Small intestine (tissue), 7 donors: ENCODE results near the gene GRB10. TPM values are rescaled to one million over a fixed set of nuclear protein-coding genes. Genes with fewer than 3 reads are reported as not detected.
A peak's percentile ranks its signal among the peaks of the same experiment; 100 is the strongest.
"Not testable (repeated sequence)": the region's sequence is repeated elsewhere in the genome, so short reads cannot be mapped to it uniquely, and the experiment has no call there.

Source experiments
- DNase-seq, 2 donors: peaks; one replicate each; pipeline versions ENCODE4 v3.0.0 to v3.0.0-alpha.2; 2013
- FAIRE-seq: peaks from 2 replicates; lab custom pipeline; 2012; peaks lifted over from hg19 to GRCh38; lab: Jason Lieb, UNC
- H3K27ac ChIP-seq, 3 donors: one replicate each; pipeline ENCODE4 v1.5.1; 2013; ENCODE audit warnings: low read length in 2 of 3, mild to moderate bottlenecking in 2 of 3, control low read depth in 1 of 3, inconsistent platforms in 1 of 3, low read depth in 1 of 3, moderate library complexity in 1 of 3
- H3K27me3 ChIP-seq, 3 donors: one replicate each; pipeline ENCODE4 v1.6.1; 2013; ENCODE audit warnings: low read length in 3 of 3, inconsistent platforms in 1 of 3; ENCODE audit not compliant: control insufficient read depth in 3 of 3, insufficient read depth in 3 of 3
- H3K36me3 ChIP-seq, 3 donors: one replicate each; pipeline ENCODE4 v1.6.1; 2013; ENCODE audit warnings: low read length in 3 of 3, inconsistent platforms in 1 of 3, low read depth in 1 of 3, mild to moderate bottlenecking in 1 of 3, moderate library complexity in 1 of 3; ENCODE audit not compliant: control insufficient read depth in 3 of 3, insufficient read depth in 2 of 3
- H3K4me1 ChIP-seq, 3 donors: one replicate each; pipeline ENCODE4 v1.6.1; 2013; ENCODE audit warnings: low read length in 2 of 3, inconsistent platforms in 1 of 3, low read depth in 1 of 3, mild to moderate bottlenecking in 1 of 3, moderate library complexity in 1 of 3; ENCODE audit not compliant: control insufficient read depth in 3 of 3, insufficient read depth in 2 of 3
- H3K4me3 ChIP-seq, 3 donors: one replicate each; pipeline ENCODE4 v1.5.1; 2013; ENCODE audit warnings: low read length in 3 of 3, control low read depth in 1 of 3, inconsistent platforms in 1 of 3, low read depth in 1 of 3, mild to moderate bottlenecking in 1 of 3, moderate library complexity in 1 of 3
- H3K9me3 ChIP-seq, 2 donors: one replicate each; pipeline ENCODE4 v1.6.1; 2013; ENCODE audit warnings: low read depth in 1 of 2, low read length in 1 of 2; ENCODE audit not compliant: control insufficient read depth in 2 of 2, insufficient read depth in 1 of 2
- WGBS, 3 donors: extraction: QIAGEN DNeasy Blood & Tissue Kit; methylation state at CpG; one replicate each; pipeline ENCODE4 v1.1.7; 2013; 5-methylcytosine and 5-hydroxymethylcytosine counted together
- polyA plus RNA-seq, 4 donors: library from polyadenylated mRNA; stranded (reverse) in 3 of 4; unstranded in 1 of 4; fragments of 200-250 nt in 3 of 4; fragments of 120-200 nt in 1 of 4; gene quantifications; one replicate each; pipeline versions ENCODE4 v1.2.1 to v1.2.3, GENCODE V29; 2013
- donor health status: healthy with polysubstance abuse.
- donor health status: control.
- donor health status: control.
- donor health status: Bipolar disorder and iron deficiency.
- donor health status: healthy.

The GRB10 gene
- polyA plus RNA-seq, 4 donors, result 14.5 to 33.8 (median 22.1) TPM

- FAIRE-seq, DNase-seq, H3K36me3 ChIP-seq, H3K27me3 ChIP-seq, H3K4me3 ChIP-seq, H3K27ac ChIP-seq: not testable (repeated sequence)
- Histone ChIP-seq H3K4me1 (peaks cover 0 to 12% (median 3%) of the 10 kb centered on the region in 3 donors), H3K9me3 (peaks cover 0 to 31% of the 10 kb centered on the region in 2 donors)
- 89 to 96% (median 93%) methylated on average over 4 of the region's 4 CpGs for WGBS, 3 donors
Observed at GRCh38 chr7:50582271-50582670, 200.4 kb downstream of the GRB10 start.

GRCh38 chr7:50580666-50581065, 202.0 kb downstream of the GRB10 start:
- FAIRE-seq, H3K27me3 ChIP-seq, DNase-seq, H3K36me3 ChIP-seq, H3K4me3 ChIP-seq: not testable (repeated sequence)
- WGBS, 3 donors, result 85 to 91% (median 86%) methylated on average over 2 of the region's 2 CpGs
- H3K27ac ChIP-seq, result peak overlapping the region in 1 of 3 donors; percentile 48
- peaks cover 0 to 13% (median 4%) of the 10 kb centered on the region in 3 donors for H3K4me1 ChIP-seq
- peaks cover 0 to 29% of the 10 kb centered on the region in 2 donors for H3K9me3 ChIP-seq

- Histone ChIP-seq H3K9me3 (peaks cover 0 to 28% of the 10 kb centered on the region in 2 donors), H3K4me1 (peaks cover 0 to 13% (median 4%) of the 10 kb centered on the region in 3 donors), H3K4me3 (no peak overlapping the region), H3K36me3 (no peaks in the 10 kb centered on the region), H3K27ac (peak overlapping the region in 1 of 3 donors; percentile 48), H3K27me3 (no peaks in the 10 kb centered on the region)
- FAIRE-seq (no peak), DNase-seq (no peak)
- 74 to 83% (median 82%) methylated on average over 5 of the region's 5 CpGs for whole genome bisulfite sequencing, 3 donors
Observed at GRCh38 chr7:50580057-50580456, 202.6 kb downstream of the GRB10 start.

GRCh38 chr7:50578105-50578504, 204.6 kb downstream of the GRB10 start:
- H3K27ac ChIP-seq, result peak overlapping the region in 2 of 3 donors; percentile 1 to 65
- H3K4me3 ChIP-seq, H3K36me3 ChIP-seq, H3K27me3 ChIP-seq, FAIRE-seq, H3K9me3 ChIP-seq: not testable (repeated sequence)
- WGBS, 3 donors, result 28 to 56% (median 54%) methylated on average over 4 of the region's 4 CpGs
- H3K4me1 ChIP-seq, result peaks cover 0 to 13% (median 4%) of the 10 kb centered on the region in 3 donors
- DNase-seq, result peak; percentile 48 to 80

GRCh38 chr7:50577569-50577968, 205.1 kb downstream of the GRB10 start:
- Histone ChIP-seq H3K4me1 (peaks cover 0 to 13% (median 4%) of the 10 kb centered on the region in 3 donors), H3K27ac (peak overlapping the region in 2 of 3 donors; percentile 1 to 56), H3K36me3 (no peaks in the 10 kb centered on the region), H3K4me3 (no peak overlapping the region), H3K27me3 (no peaks in the 10 kb centered on the region), H3K9me3 (peaks cover 0 to 4% of the 10 kb centered on the region in 2 donors)
- WGBS, 3 donors, result 89 to 96% (median 94%) methylated on average over 10 of the region's 10 CpGs
- DNase-seq, result no peak
- FAIRE-seq, result no peak

GRCh38 chr7:50576388-50576787, 206.3 kb downstream of the GRB10 start:
- not testable (repeated sequence) for FAIRE-seq

GRCh38 chr7:50567715-50568261, 214.9 kb downstream of the GRB10 start:
- H3K4me3 ChIP-seq, result no peak overlapping the region
- 85 to 86% (median 86%) methylated on average over 6 of the region's 6 CpGs for WGBS, 3 donors
- FAIRE-seq, result no peak

More at GRCh38 chr7:50576388-50576787, 206.3 kb downstream of the GRB10 start:
- H3K4me3 ChIP-seq, H3K27me3 ChIP-seq, H3K36me3 ChIP-seq, DNase-seq, H3K9me3 ChIP-seq, H3K27ac ChIP-seq: not testable (repeated sequence)
- peaks cover 0 to 13% (median 4%) of the 10 kb centered on the region in 3 donors for H3K4me1 ChIP-seq
- WGBS, 3 donors, result 73 to 75% (median 75%) methylated on average over 6 of the region's 6 CpGs

GRCh38 chr7:50565977-50566376, 216.7 kb downstream of the GRB10 start:
- 48 to 54% (median 54%) methylated on average over 5 of the region's 5 CpGs for WGBS, 3 donors
- Histone ChIP-seq H3K4me1 (peaks cover 0 to 40% (median 5%) of the 10 kb centered on the region in 3 donors), H3K27ac (peak overlapping the region; percentile 52 to 80 (median 60)), H3K36me3 (peaks cover 0 to 14% (median 0%) of the 10 kb centered on the region in 3 donors), H3K27me3 (no peaks in the 10 kb centered on the region), H3K4me3 (peak overlapping the region in 2 of 3 donors; percentile 32 to 51), H3K9me3 (peaks cover 0 to 9% of the 10 kb centered on the region in 2 donors)
- FAIRE-seq (no peak), DNase-seq (peak in 1 of 2 donors; percentile 39)

More at GRCh38 chr7:50567715-50568261, 214.9 kb downstream of the GRB10 start:
- peak overlapping the region in 1 of 3 donors; percentile 21 for H3K27ac ChIP-seq
- no peaks in the 10 kb centered on the region for H3K36me3 ChIP-seq
- H3K27me3 ChIP-seq, result no peaks in the 10 kb centered on the region
- no peak for DNase-seq
- H3K9me3 ChIP-seq, result peaks cover 0 to 9% of the 10 kb centered on the region in 2 donors
- H3K4me1 ChIP-seq, result peaks cover 0 to 22% (median 2%) of the 10 kb centered on the region in 3 donors
